WTC11 (cell line): ENCODE results near the gene KCND3.

Source experiments
- E2F4 ChIP-seq: sonication (generic); formaldehyde crosslinking; IDR thresholded peaks from 2 replicates; pipeline ENCODE4 v1.8.1; 2022; ENCODE audit warnings: low read depth, mild to moderate bottlenecking, moderate library complexity, missing genetic modification reagents, borderline replicate concordance
- GABPB1 ChIP-seq: sonication (generic); formaldehyde crosslinking; IDR thresholded peaks from 2 replicates; pipeline ENCODE4 v1.8.1; 2023; ENCODE audit warnings: mild to moderate bottlenecking, missing genetic modification reagents
- TP53 ChIP-seq: sonication (generic); formaldehyde crosslinking; IDR thresholded peaks from 2 replicates; pipeline ENCODE4 v1.8.1; 2023; ENCODE audit warnings: mild to moderate bottlenecking, missing genetic modification reagents
- ZNF121 ChIP-seq: sonication (generic); formaldehyde crosslinking; IDR thresholded peaks from 2 replicates; pipeline ENCODE4 v1.8.0; 2023; ENCODE audit warnings: missing genetic modification reagents
- ZNF423 ChIP-seq: fragments of 250-450 bp; sonication (Bioruptor Pico); IDR thresholded peaks from 2 replicates; pipeline ENCODE4 v2.1.2; 2022; ENCODE audit warnings: mild to moderate bottlenecking, moderate library complexity
- TF ChIP-seq, protein P1 (sequence below): sonication (generic); formaldehyde crosslinking; IDR thresholded peaks from 2 replicates; pipeline ENCODE4 v1.8.0; 2022; ENCODE audit warnings: mild to moderate bottlenecking, missing genetic modification reagents
- TF ChIP-seq, protein P2 (sequence below): fragments of 200-600 bp; IDR thresholded peaks from 2 replicates; pipeline ENCODE4 v1.8.0; 2022; ENCODE audit warnings: antibody characterized with exemption
- TF ChIP-seq, protein P3 (sequence below): sonication (generic); formaldehyde crosslinking; conservative IDR thresholded peaks from 2 replicates; pipeline ENCODE4 v1.8.1; 2023; ENCODE audit warnings: mild to moderate bottlenecking, low read depth, missing genetic modification reagents, moderate library complexity

DNA sequence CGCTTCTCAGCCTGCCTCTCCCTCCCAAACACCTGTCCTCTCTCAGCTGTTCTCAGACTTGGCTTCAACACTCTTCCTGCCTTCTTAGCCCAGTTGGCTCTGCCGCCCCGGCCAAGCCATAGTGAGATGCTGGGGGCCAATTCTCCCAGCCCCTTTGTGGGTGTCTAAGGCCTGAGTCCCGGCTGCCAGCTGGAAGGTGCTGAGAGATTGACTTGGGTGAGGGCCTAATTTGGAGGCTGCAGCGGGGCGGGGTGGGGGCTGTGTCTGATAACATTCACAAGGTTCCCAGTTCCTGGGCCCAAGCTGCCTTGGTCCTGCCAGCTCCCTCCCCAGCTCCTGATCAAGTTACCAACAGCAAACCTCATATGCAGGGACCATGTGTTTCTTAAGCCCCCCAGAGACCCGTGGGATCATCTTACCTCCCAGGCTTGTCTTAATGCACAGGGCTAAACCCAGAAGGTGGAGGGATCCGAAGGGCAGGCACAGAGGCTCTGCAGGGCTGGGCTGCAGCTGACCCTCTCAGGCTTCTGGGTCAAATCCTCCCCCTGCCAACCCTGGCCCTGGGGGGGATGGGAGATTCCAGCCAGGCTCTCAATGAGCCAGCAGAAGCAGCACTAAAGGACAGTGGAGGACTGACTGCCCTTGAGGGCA, 260.1 kb downstream of the KCND3 start:
- TF ChIP-seq ZNF423 (CRISPR knock-in tag): no peak
- TF ChIP-seq TP53 (CRISPR knock-in tag): no peak
- TF ChIP-seq GABPB1 (CRISPR knock-in tag): no peak
- TF ChIP-seq, protein P1, sequence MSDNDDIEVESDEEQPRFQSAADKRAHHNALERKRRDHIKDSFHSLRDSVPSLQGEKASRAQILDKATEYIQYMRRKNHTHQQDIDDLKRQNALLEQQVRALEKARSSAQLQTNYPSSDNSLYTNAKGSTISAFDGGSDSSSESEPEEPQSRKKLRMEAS (CRISPR knock-in tag): no peak
- TF ChIP-seq, protein P2, sequence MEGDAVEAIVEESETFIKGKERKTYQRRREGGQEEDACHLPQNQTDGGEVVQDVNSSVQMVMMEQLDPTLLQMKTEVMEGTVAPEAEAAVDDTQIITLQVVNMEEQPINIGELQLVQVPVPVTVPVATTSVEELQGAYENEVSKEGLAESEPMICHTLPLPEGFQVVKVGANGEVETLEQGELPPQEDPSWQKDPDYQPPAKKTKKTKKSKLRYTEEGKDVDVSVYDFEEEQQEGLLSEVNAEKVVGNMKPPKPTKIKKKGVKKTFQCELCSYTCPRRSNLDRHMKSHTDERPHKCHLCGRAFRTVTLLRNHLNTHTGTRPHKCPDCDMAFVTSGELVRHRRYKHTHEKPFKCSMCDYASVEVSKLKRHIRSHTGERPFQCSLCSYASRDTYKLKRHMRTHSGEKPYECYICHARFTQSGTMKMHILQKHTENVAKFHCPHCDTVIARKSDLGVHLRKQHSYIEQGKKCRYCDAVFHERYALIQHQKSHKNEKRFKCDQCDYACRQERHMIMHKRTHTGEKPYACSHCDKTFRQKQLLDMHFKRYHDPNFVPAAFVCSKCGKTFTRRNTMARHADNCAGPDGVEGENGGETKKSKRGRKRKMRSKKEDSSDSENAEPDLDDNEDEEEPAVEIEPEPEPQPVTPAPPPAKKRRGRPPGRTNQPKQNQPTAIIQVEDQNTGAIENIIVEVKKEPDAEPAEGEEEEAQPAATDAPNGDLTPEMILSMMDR: no peak
- no peak for TF ChIP-seq ZNF121 (CRISPR knock-in tag)
- TF ChIP-seq E2F4: no peak
- TF ChIP-seq, protein P3, sequence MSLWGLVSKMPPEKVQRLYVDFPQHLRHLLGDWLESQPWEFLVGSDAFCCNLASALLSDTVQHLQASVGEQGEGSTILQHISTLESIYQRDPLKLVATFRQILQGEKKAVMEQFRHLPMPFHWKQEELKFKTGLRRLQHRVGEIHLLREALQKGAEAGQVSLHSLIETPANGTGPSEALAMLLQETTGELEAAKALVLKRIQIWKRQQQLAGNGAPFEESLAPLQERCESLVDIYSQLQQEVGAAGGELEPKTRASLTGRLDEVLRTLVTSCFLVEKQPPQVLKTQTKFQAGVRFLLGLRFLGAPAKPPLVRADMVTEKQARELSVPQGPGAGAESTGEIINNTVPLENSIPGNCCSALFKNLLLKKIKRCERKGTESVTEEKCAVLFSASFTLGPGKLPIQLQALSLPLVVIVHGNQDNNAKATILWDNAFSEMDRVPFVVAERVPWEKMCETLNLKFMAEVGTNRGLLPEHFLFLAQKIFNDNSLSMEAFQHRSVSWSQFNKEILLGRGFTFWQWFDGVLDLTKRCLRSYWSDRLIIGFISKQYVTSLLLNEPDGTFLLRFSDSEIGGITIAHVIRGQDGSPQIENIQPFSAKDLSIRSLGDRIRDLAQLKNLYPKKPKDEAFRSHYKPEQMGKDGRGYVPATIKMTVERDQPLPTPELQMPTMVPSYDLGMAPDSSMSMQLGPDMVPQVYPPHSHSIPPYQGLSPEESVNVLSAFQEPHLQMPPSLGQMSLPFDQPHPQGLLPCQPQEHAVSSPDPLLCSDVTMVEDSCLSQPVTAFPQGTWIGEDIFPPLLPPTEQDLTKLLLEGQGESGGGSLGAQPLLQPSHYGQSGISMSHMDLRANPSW (CRISPR knock-in tag): no peak
